ENCODE data around the gene RBBP5. TPM values are rescaled to one million over a fixed set of nuclear protein-coding genes. Genes with fewer than 3 reads are reported as not detected.

The RBBP5 gene
- total RNA-seq, 4 donors from 2014 or later, result 8.6 to 13.3 (median 12.0) TPM

GRCh38 chr1:205068001-205068400 lies 53.8 kb downstream of the RBBP5 start:
- no peak overlapping the region for H3K27ac ChIP-seq (replicated peaks in 1 of 4)
- no peaks in the 10 kb centered on the region for H3K27me3 ChIP-seq
- intact Hi-C loops (cut with DNase I), result no loop called here
- WGBS, result 83% methylated on average over 4 of the region's 4 CpGs
- no peak for DNase-seq (ENCODE audit: extremely low spot score)
- no peaks in the 10 kb centered on the region for H3K36me3 ChIP-seq
- no peak overlapping the region for H3K4me3 ChIP-seq
- TF ChIP-seq POLR2A (IDR thresholded peaks at IDR 0.05; ENCODE audit: low read depth), result no peak
- peaks cover 4 to 16% (median 13%) of the 10 kb centered on the region in 4 donors for H3K4me1 ChIP-seq
- no peaks in the 10 kb centered on the region for H3K9me3 ChIP-seq

GRCh38 chr1:205067031-205067430 lies 54.7 kb downstream of the RBBP5 start:
- no peak overlapping the region for H3K27ac ChIP-seq (replicated peaks in 1 of 4)
- TF ChIP-seq EP300 (IDR thresholded peaks at IDR 0.05) (no peak), CTCF (IDR thresholded peaks at IDR 0.05) (no peak), POLR2A (IDR thresholded peaks at IDR 0.05; ENCODE audit: low read depth) (no peak), POLR2AphosphoS5 (IDR thresholded peaks at IDR 0.05) (no peak)
- H3K9me3 ChIP-seq, result no peaks in the 10 kb centered on the region
- intact Hi-C loops (cut with DNase I), result no loop called here
- no peak overlapping the region for H3K4me3 ChIP-seq
- H3K4me1 ChIP-seq, result peaks cover 4 to 18% (median 13%) of the 10 kb centered on the region in 4 donors
- no peaks in the 10 kb centered on the region for H3K36me3 ChIP-seq
- H3K27me3 ChIP-seq, result no peaks in the 10 kb centered on the region
- 85% methylated on average over 6 of the region's 6 CpGs for WGBS
- DNase-seq (ENCODE audit: extremely low spot score), result no peak

- Histone ChIP-seq H3K4me3 (no peak overlapping the region), H3K27ac (replicated peaks in 1 of 4) (no peak overlapping the region), H3K9me3 (no peaks in the 10 kb centered on the region), H3K36me3 (no peaks in the 10 kb centered on the region), H3K27me3 (no peaks in the 10 kb centered on the region), H3K4me1 (peaks cover 11 to 26% (median 20%) of the 10 kb centered on the region in 4 donors)
- intact Hi-C loops (cut with DNase I), result no loop called here
- DNase-seq (ENCODE audit: extremely low spot score), result no peak
- 88% methylated on average over 10 of the region's 13 CpGs for WGBS
- TF ChIP-seq POLR2A (IDR thresholded peaks at IDR 0.05; ENCODE audit: low read depth) (no peak), POLR2AphosphoS5 (IDR thresholded peaks at IDR 0.05) (no peak), CTCF (IDR thresholded peaks at IDR 0.05) (no peak), EP300 (IDR thresholded peaks at IDR 0.05) (no peak)
Measured at GRCh38 chr1:205066141-205066818, 55.5 kb downstream of the RBBP5 start.

GRCh38 chr1:205065666-205066065 lies 56.1 kb downstream of the RBBP5 start:
- TF ChIP-seq CTCF (IDR thresholded peaks at IDR 0.05) (no peak), EP300 (IDR thresholded peaks at IDR 0.05) (no peak), POLR2AphosphoS5 (IDR thresholded peaks at IDR 0.05) (no peak), POLR2A (IDR thresholded peaks at IDR 0.05; ENCODE audit: low read depth) (no peak)
- Histone ChIP-seq H3K4me1 (peaks cover 11 to 28% (median 22%) of the 10 kb centered on the region in 4 donors), H3K27ac (replicated peaks in 1 of 4) (no peak overlapping the region), H3K9me3 (no peaks in the 10 kb centered on the region), H3K4me3 (no peak overlapping the region), H3K27me3 (no peaks in the 10 kb centered on the region), H3K36me3 (no peaks in the 10 kb centered on the region)
- WGBS, result 89% methylated on average over 14 of the region's 14 CpGs
- DNase-seq (ENCODE audit: extremely low spot score), result no peak
- intact Hi-C loops (cut with DNase I), result no loop called here

- intact Hi-C loops (cut with DNase I), result no loop called here
Measured at GRCh38 chr1:205064741-205065316, 56.9 kb downstream of the RBBP5 start.

More at GRCh38 chr1:205064741-205065316, 56.9 kb downstream of the RBBP5 start:
- no peaks in the 10 kb centered on the region for H3K36me3 ChIP-seq
- no peaks in the 10 kb centered on the region for H3K9me3 ChIP-seq
- TF ChIP-seq EP300 (IDR thresholded peaks at IDR 0.05) (no peak), POLR2A (IDR thresholded peaks at IDR 0.05; ENCODE audit: low read depth) (no peak), POLR2AphosphoS5 (IDR thresholded peaks at IDR 0.05) (no peak), CTCF (IDR thresholded peaks at IDR 0.05) (no peak)
- no peak overlapping the region for H3K27ac ChIP-seq (replicated peaks in 1 of 4)
- no peaks in the 10 kb centered on the region for H3K27me3 ChIP-seq
- H3K4me3 ChIP-seq, result no peak overlapping the region
- WGBS, result 97% methylated on average over 7 of the region's 9 CpGs
- H3K4me1 ChIP-seq, result peaks cover 11 to 28% (median 22%) of the 10 kb centered on the region in 4 donors
- no peak for DNase-seq (ENCODE audit: extremely low spot score)

Measured in esophagus muscularis mucosa (tissue), 4 donors.